Measurements from ENCODE around the gene PRPF6.
"Not testable (repeated sequence)": the region's sequence is repeated elsewhere in the genome, so short reads cannot be mapped to it uniquely, and the experiment has no call there.

PRPF6 gene

GRCh38 chr20:64009811-64010387 is 29.0 kb downstream of the PRPF6 start:
- no peak overlapping the region for H3K9ac ChIP-seq (ENCODE audit: low read length)
- H4K8ac ChIP-seq (ENCODE audit: low read depth, low read length) = no peak overlapping the region
- H3K4me3 ChIP-seq (ENCODE audit: low read length) = no peak overlapping the region
- peaks cover 3% of the 10 kb centered on the region for H3K79me1 ChIP-seq (ENCODE audit: low read length)
- no peak overlapping the region for H2AK5ac ChIP-seq (ENCODE audit: low read length)
- H3K27ac ChIP-seq (ENCODE audit: low read depth, low read length) = no peak overlapping the region
- H2BK15ac ChIP-seq (replicated peaks; ENCODE audit: low read depth) = no peak overlapping the region
- H2BK120ac ChIP-seq (ENCODE audit: low read depth, low read length) = no peak overlapping the region
- H3K79me2 ChIP-seq (ENCODE audit: control insufficient read depth, insufficient read depth, low read length) = no peaks in the 10 kb centered on the region
- H3K36me3 ChIP-seq (ENCODE audit: control insufficient read depth, insufficient read depth, low read length) = peaks cover 18% of the 10 kb centered on the region
- no peak overlapping the region for H4K5ac ChIP-seq (ENCODE audit: low read length)
- no CpG with 5 or more reads among the region's 13 CpGs for WGBS (ENCODE audit: extremely low coverage, insufficient coverage, low lambda C conversion rate)
- H3K23ac ChIP-seq (ENCODE audit: low read length) = no peak overlapping the region
- no peak overlapping the region for H3K56ac ChIP-seq (ENCODE audit: low read length)
- no peak overlapping the region for H3K4ac ChIP-seq (ENCODE audit: low read depth, low read length)
- no peaks in the 10 kb centered on the region for H3K27me3 ChIP-seq (ENCODE audit: insufficient read depth, low read length, poor library complexity)
- no peak overlapping the region for H3K18ac ChIP-seq (ENCODE audit: low read length)
- no peaks in the 10 kb centered on the region for H3K4me1 ChIP-seq (ENCODE audit: control insufficient read depth, low read depth, low read length)
- DNase-seq = no peak
- H2BK5ac ChIP-seq (ENCODE audit: low read length) = no peak overlapping the region
- no peak overlapping the region for H3K4me2 ChIP-seq (ENCODE audit: low read length)

DNA sequence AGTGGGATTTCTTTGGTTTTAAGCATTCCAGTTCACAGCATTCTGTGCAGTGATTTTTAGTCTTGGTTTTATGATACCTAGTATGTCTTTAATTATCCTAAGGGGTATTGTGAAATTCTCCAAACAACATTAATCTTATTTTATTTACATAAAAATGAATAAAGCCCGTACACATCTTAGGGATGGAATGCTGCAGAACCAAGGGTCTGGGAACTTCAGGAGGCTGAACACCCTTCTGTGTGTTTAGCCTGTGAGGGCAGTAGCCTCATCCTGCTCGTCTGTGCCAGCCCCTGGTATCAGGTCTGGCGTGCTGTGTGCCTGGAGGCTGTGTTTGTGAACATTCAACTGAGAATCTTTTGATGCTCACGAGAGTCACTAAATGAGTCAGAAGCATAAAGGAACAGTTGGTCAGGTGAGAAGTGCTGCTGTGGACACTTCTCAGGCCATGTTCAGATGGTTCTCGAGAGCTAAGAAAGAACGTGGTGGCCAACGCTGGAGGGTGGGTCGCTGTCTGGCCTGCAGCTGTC is 29.8 kb downstream of the PRPF6 start:
- no peak overlapping the region for H3K4me2 ChIP-seq (ENCODE audit: low read length)
- no peak overlapping the region for H3K56ac ChIP-seq (ENCODE audit: low read length)
- H4K8ac ChIP-seq (ENCODE audit: low read depth, low read length) = no peak overlapping the region
- peaks cover 4% of the 10 kb centered on the region for H3K79me1 ChIP-seq (ENCODE audit: low read length)
- no peak overlapping the region for H3K27ac ChIP-seq (ENCODE audit: low read depth, low read length)
- no peak overlapping the region for H2BK120ac ChIP-seq (ENCODE audit: low read depth, low read length)
- no peak for DNase-seq
- H3K9ac ChIP-seq (ENCODE audit: low read length) = no peak overlapping the region
- H3K79me2 ChIP-seq (ENCODE audit: control insufficient read depth, insufficient read depth, low read length) = no peaks in the 10 kb centered on the region
- H3K18ac ChIP-seq (ENCODE audit: low read length) = no peak overlapping the region
- peaks cover 22% of the 10 kb centered on the region for H3K36me3 ChIP-seq (ENCODE audit: control insufficient read depth, insufficient read depth, low read length)
- H2BK5ac ChIP-seq (ENCODE audit: low read length) = no peak overlapping the region
- no peak overlapping the region for H2AK5ac ChIP-seq (ENCODE audit: low read length)
- no peaks in the 10 kb centered on the region for H3K27me3 ChIP-seq (ENCODE audit: insufficient read depth, low read length, poor library complexity)
- H4K5ac ChIP-seq (ENCODE audit: low read length) = no peak overlapping the region
- no peak overlapping the region for H3K4ac ChIP-seq (ENCODE audit: low read depth, low read length)
- H3K4me3 ChIP-seq (ENCODE audit: low read length) = no peak overlapping the region
- whole genome bisulfite sequencing (ENCODE audit: extremely low coverage, insufficient coverage, low lambda C conversion rate) = no CpG with 5 or more reads among the region's 8 CpGs
- H3K23ac ChIP-seq (ENCODE audit: low read length) = no peak overlapping the region
- H3K4me1 ChIP-seq (ENCODE audit: control insufficient read depth, low read depth, low read length) = no peaks in the 10 kb centered on the region
- H2BK15ac ChIP-seq (replicated peaks; ENCODE audit: low read depth) = no peak overlapping the region

DNA sequence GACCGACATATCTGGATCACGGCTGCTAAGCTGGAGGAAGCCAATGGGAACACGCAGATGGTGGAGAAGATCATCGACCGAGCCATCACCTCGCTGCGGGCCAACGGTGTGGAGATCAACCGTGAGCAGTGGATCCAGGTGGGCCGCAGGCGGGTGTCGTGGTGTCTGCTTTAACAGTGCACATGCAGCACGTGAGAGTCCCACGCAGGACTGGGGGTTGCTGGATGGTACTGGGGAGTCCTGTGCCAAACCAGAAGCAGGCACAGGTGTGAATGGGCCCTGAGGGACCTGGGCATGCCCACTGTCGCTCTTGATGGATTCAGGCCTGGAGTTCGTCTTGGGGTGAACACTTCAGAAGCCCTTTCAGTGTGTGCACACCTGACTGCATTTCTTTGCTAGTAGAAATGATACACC is 30.4 kb downstream of the PRPF6 start:
- H3K4ac ChIP-seq (ENCODE audit: low read depth, low read length) = no peak overlapping the region
- no peak for DNase-seq
- no peak overlapping the region for H3K56ac ChIP-seq (ENCODE audit: low read length)
- H3K18ac ChIP-seq (ENCODE audit: low read length) = no peak overlapping the region
- no peaks in the 10 kb centered on the region for H3K27me3 ChIP-seq (ENCODE audit: insufficient read depth, low read length, poor library complexity)
- H2AK5ac ChIP-seq (ENCODE audit: low read length) = no peak overlapping the region
- H3K27ac ChIP-seq (ENCODE audit: low read depth, low read length) = no peak overlapping the region
- no peaks in the 10 kb centered on the region for H3K4me1 ChIP-seq (ENCODE audit: control insufficient read depth, low read depth, low read length)
- no peak overlapping the region for H4K5ac ChIP-seq (ENCODE audit: low read length)
- H2BK5ac ChIP-seq (ENCODE audit: low read length) = no peak overlapping the region
- no peak overlapping the region for H3K23ac ChIP-seq (ENCODE audit: low read length)
- no CpG with 5 or more reads among the region's 16 CpGs for WGBS (ENCODE audit: extremely low coverage, insufficient coverage, low lambda C conversion rate)
- H3K36me3 ChIP-seq (ENCODE audit: control insufficient read depth, insufficient read depth, low read length) = peaks cover 22% of the 10 kb centered on the region
- no peak overlapping the region for H3K4me2 ChIP-seq (ENCODE audit: low read length)
- no peak overlapping the region for H4K8ac ChIP-seq (ENCODE audit: low read depth, low read length)
- no peak overlapping the region for H3K4me3 ChIP-seq (ENCODE audit: low read length)
- peaks cover 4% of the 10 kb centered on the region for H3K79me1 ChIP-seq (ENCODE audit: low read length)
- H3K79me2 ChIP-seq (ENCODE audit: control insufficient read depth, insufficient read depth, low read length) = no peaks in the 10 kb centered on the region
- H2BK15ac ChIP-seq (replicated peaks; ENCODE audit: low read depth) = no peak overlapping the region
- H3K9ac ChIP-seq (ENCODE audit: low read length) = no peak overlapping the region
- no peak overlapping the region for H2BK120ac ChIP-seq (ENCODE audit: low read depth, low read length)

GRCh38 chr20:64012385-64013154 is 31.6 kb downstream of the PRPF6 start:
- H3K36me3 ChIP-seq (ENCODE audit: control insufficient read depth, insufficient read depth, low read length) = peaks cover 19% of the 10 kb centered on the region
- not testable (repeated sequence) for H3K18ac ChIP-seq (ENCODE audit: low read length); H3K79me2 ChIP-seq (ENCODE audit: control insufficient read depth, insufficient read depth, low read length); H3K4me3 ChIP-seq (ENCODE audit: low read length); H3K23ac ChIP-seq (ENCODE audit: low read length); H2AK5ac ChIP-seq (ENCODE audit: low read length); H3K27me3 ChIP-seq (ENCODE audit: insufficient read depth, low read length, poor library complexity); H2BK15ac ChIP-seq (replicated peaks; ENCODE audit: low read depth); H3K4me2 ChIP-seq (ENCODE audit: low read length); H3K27ac ChIP-seq (ENCODE audit: low read depth, low read length); H3K79me1 ChIP-seq (ENCODE audit: low read length); H3K9ac ChIP-seq (ENCODE audit: low read length); H2BK5ac ChIP-seq (ENCODE audit: low read length); H4K5ac ChIP-seq (ENCODE audit: low read length); DNase-seq; H4K8ac ChIP-seq (ENCODE audit: low read depth, low read length); H3K56ac ChIP-seq (ENCODE audit: low read length); H2BK120ac ChIP-seq (ENCODE audit: low read depth, low read length); H3K4ac ChIP-seq (ENCODE audit: low read depth, low read length); H3K4me1 ChIP-seq (ENCODE audit: control insufficient read depth, low read depth, low read length)
- whole genome bisulfite sequencing (ENCODE audit: extremely low coverage, insufficient coverage, low lambda C conversion rate) = no CpG with 5 or more reads among the region's 20 CpGs

DNA sequence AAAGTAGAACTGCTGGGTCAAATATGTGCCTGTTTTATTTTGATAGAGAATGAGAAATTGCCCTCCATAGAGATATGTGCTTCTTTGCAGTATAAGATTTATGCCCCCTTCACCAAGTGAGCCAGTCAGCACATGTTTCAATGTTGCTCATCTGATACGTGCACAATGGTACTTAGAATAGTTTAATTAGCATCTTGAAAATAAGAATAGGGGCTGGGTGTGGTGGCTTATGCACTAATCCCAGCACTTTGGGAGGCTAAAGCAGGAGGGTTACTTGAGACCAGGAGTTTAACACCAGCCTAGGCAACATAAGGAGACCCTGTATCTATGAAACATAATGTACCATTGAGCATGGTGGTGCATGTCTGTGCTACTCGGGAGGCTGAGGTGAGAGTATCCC is 34.7 kb downstream of the PRPF6 start:
- no peak overlapping the region for H2BK15ac ChIP-seq (replicated peaks; ENCODE audit: low read depth)
- no peak overlapping the region for H3K4me3 ChIP-seq (ENCODE audit: low read length)
- no peak overlapping the region for H3K18ac ChIP-seq (ENCODE audit: low read length)
- WGBS (ENCODE audit: extremely low coverage, insufficient coverage, low lambda C conversion rate) = no CpG with 5 or more reads among the region's 2 CpGs
- H3K27me3 ChIP-seq (ENCODE audit: insufficient read depth, low read length, poor library complexity) = no peaks in the 10 kb centered on the region
- no peak overlapping the region for H3K4ac ChIP-seq (ENCODE audit: low read depth, low read length)
- H3K23ac ChIP-seq (ENCODE audit: low read length) = no peak overlapping the region
- H3K4me2 ChIP-seq (ENCODE audit: low read length) = no peak overlapping the region
- peaks cover 2% of the 10 kb centered on the region for H3K79me1 ChIP-seq (ENCODE audit: low read length)
- no peak overlapping the region for H3K56ac ChIP-seq (ENCODE audit: low read length)
- H3K9ac ChIP-seq (ENCODE audit: low read length) = no peak overlapping the region
- no peak overlapping the region for H2AK5ac ChIP-seq (ENCODE audit: low read length)
- no peaks in the 10 kb centered on the region for H3K79me2 ChIP-seq (ENCODE audit: control insufficient read depth, insufficient read depth, low read length)
- no peak overlapping the region for H4K8ac ChIP-seq (ENCODE audit: low read depth, low read length)
- no peak overlapping the region for H2BK120ac ChIP-seq (ENCODE audit: low read depth, low read length)
- no peak overlapping the region for H4K5ac ChIP-seq (ENCODE audit: low read length)
- H2BK5ac ChIP-seq (ENCODE audit: low read length) = no peak overlapping the region
- DNase-seq = no peak
- no peaks in the 10 kb centered on the region for H3K4me1 ChIP-seq (ENCODE audit: control insufficient read depth, low read depth, low read length)
- H3K36me3 ChIP-seq (ENCODE audit: control insufficient read depth, insufficient read depth, low read length) = peaks cover 18% of the 10 kb centered on the region
- H3K27ac ChIP-seq (ENCODE audit: low read depth, low read length) = no peak overlapping the region

Measured in mesendoderm (in vitro differentiated cells).